ENCODE data around the gene PXYLP1.

DNA sequence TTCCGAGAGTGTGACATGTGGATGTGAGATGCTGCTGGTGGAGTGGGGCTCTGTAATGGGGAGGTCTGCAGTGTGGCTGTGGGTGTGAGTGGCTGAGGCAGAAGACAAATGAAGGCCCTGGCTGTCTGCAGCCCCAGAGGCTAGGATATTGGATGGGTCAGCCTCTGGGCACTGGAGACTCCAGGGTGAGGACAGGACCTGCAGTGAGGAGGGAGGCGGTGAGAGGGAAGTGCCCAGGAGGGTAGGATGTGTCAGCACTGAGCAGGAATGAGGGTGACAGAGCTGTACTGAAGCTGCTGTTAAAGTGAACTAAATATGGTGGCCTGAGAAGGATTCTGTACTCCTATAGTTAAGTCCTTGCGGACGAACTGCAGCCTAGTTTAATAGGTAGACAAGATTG lies 27.3 kb upstream of the PXYLP1 start:
- TF ChIP-seq, protein P1, sequence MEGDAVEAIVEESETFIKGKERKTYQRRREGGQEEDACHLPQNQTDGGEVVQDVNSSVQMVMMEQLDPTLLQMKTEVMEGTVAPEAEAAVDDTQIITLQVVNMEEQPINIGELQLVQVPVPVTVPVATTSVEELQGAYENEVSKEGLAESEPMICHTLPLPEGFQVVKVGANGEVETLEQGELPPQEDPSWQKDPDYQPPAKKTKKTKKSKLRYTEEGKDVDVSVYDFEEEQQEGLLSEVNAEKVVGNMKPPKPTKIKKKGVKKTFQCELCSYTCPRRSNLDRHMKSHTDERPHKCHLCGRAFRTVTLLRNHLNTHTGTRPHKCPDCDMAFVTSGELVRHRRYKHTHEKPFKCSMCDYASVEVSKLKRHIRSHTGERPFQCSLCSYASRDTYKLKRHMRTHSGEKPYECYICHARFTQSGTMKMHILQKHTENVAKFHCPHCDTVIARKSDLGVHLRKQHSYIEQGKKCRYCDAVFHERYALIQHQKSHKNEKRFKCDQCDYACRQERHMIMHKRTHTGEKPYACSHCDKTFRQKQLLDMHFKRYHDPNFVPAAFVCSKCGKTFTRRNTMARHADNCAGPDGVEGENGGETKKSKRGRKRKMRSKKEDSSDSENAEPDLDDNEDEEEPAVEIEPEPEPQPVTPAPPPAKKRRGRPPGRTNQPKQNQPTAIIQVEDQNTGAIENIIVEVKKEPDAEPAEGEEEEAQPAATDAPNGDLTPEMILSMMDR (conservative IDR thresholded peaks at IDR 0.05; ENCODE audit: low read depth, low read length) = no peak
- no peak for TF ChIP-seq EZH2 (IDR thresholded peaks at IDR 0.05; ENCODE audit: borderline replicate concordance, low read depth, low read length, poor library complexity, severe bottlenecking)

Data from A673 (cell line).